NCI-H2107 (cell line): ENCODE measurements around the gene CHRNA1.

Source experiments
- DNase-seq: peaks from one replicate; lab custom pipeline; 2025; lab: John Stamatoyannopoulos, UW

Gene CHRNA1

GRCh38 chr2:174760845-174761473 lies 3.3 kb downstream of the CHRNA1 start:
- DNase-seq = peak; percentile 24

DNA sequence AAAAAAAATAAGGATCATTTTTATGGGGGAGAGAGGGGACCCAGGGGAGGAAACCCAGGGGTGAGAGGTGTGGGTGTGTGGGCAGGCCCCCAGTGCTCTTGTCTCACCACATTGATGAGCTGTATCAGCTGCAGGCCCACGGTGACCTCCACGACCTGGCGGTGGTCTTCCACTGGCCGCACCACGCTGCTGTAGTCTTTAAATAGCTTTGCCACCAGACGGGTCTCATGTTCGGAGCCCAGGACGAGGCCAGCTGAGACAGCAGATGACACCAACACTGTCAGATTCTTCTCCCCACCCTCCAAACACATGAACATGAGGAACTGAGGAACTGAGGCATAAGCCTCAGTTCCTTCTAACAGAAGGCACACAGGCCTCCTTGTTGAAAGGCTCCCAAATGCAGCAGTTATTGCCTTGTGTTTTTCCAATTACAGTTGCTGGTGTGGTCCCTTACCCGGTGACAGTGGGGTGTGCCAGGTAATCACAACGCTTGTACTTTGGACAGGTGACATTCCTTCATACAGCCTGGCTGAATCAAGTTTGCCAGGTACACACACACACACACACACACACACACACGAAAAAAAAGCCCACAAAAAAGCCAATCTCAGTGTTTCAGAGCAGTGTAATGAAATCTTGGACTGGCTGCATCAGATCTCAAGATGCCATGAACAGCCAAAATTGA lies 4.7 kb downstream of the CHRNA1 start:
- no peak for DNase-seq

DNA sequence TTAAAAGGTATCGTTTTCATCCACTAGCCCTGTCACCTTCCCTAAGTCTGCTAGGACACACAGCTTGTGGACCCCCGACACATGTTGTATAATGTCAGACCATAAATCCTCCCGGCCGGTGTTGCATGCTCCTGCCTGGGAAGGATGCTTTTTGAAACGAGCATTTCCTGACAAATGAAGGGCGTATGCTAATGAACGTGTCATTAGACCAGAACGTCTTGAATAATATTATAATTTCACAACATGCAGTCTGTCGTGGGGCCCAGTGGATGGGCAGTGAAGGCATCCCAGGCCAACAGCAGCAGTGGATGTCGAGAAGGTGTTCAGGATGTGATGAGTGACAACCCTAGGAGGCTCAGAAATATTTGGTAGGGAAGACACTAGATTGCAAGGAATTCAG lies 7.5 kb downstream of the CHRNA1 start:
- DNase-seq = no peak

GRCh38 chr2:174753038-174753633 lies 11.1 kb downstream of the CHRNA1 start:
- DNase-seq = no peak

- DNase-seq = no peak
Observed at GRCh38 chr2:174752403-174753037, 11.8 kb downstream of the CHRNA1 start.

DNA sequence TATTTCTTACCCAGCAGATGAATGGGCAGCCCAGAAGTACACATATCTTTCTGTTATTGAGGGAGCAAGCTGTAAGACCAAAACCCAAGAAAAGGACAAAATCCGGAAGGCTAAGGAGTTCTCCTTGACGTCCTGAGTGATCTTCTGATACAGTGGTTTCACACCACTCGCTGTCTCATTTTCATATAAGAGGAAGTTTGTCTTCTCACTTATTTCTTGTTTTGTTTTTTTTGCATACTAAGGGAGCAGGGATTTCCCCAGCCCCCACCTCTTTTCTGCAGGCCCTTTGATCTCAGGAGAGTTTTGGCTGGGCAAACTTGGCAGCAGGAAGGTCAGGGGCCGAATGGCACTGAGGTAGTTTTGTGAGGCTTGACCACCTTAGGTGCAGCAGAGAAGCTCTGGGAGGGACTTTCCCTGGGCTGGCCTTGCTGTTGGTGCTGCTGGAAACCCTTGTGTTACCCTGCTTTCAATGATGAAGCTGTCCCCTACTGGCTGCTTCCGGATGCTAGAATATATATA lies 13.3 kb downstream of the CHRNA1 start:
- no peak for DNase-seq

- DNase-seq = no peak
Observed at GRCh38 chr2:174749793-174750192, 14.5 kb downstream of the CHRNA1 start.

- peak; percentile 44 for DNase-seq
Observed at GRCh38 chr2:174748948-174749347, 15.3 kb downstream of the CHRNA1 start.

DNA sequence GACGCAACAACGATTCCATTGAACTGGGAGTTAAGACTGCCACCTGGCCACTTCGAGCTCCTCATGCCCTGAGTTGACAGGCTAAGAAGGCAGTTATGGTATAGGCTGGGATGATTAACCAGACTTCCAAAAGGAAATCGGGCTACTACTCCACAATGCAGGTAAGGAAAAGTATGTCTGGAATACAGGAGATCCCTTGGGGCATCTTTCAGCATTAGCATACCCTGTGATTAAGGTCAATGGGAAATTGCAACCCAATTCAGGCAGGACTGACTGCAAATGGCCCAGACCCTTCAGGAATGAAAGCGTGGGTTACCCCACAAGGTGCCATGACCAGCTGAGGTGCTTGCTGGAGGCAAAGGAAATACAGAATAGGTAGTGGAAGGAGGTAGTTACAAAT lies 19.1 kb downstream of the CHRNA1 start:
- DNase-seq = no peak

DNA sequence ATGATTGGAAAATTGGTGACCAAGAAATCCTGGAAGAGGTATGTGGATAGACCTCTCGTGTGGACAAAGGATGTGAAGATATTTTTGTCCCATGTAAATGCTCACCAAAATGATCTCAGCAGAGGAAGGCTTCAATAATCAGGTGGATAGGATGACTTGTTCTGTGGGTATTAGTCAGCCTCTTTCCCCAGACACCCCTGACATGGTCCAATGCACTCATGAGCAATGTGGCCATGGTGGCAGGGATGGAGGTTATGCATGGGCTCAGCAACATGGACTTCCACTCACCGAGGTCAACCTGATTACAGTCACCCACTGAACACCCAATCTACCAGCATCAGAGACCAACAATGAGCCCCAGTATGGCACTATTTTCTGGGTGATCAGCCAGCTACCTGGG lies 20.2 kb downstream of the CHRNA1 start:
- DNase-seq = no peak

- DNase-seq = no peak
Observed at GRCh38 chr2:174740721-174741120, 23.6 kb downstream of the CHRNA1 start.

- DNase-seq = no peak
Observed at GRCh38 chr2:174738841-174739240, 25.4 kb downstream of the CHRNA1 start.

GRCh38 chr2:174731546-174731945 lies 32.7 kb downstream of the CHRNA1 start:
- no peak for DNase-seq

DNA sequence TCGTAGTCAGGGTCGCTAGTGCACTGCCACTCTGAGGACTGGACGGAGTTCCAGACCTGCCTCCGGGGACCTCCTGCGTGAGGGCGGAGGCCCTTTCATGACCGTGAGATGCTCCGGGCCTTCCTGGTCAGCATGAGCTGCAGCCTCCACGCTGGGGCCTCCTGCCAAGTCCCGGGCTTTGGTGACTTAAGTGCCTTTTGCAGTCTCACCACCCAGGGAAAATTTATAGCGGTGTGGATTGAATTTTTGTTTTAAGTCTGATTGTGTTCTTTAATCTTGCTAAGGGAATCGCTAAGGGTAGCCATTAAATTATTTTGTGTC lies 33.6 kb downstream of the CHRNA1 start:
- no peak for DNase-seq

DNA sequence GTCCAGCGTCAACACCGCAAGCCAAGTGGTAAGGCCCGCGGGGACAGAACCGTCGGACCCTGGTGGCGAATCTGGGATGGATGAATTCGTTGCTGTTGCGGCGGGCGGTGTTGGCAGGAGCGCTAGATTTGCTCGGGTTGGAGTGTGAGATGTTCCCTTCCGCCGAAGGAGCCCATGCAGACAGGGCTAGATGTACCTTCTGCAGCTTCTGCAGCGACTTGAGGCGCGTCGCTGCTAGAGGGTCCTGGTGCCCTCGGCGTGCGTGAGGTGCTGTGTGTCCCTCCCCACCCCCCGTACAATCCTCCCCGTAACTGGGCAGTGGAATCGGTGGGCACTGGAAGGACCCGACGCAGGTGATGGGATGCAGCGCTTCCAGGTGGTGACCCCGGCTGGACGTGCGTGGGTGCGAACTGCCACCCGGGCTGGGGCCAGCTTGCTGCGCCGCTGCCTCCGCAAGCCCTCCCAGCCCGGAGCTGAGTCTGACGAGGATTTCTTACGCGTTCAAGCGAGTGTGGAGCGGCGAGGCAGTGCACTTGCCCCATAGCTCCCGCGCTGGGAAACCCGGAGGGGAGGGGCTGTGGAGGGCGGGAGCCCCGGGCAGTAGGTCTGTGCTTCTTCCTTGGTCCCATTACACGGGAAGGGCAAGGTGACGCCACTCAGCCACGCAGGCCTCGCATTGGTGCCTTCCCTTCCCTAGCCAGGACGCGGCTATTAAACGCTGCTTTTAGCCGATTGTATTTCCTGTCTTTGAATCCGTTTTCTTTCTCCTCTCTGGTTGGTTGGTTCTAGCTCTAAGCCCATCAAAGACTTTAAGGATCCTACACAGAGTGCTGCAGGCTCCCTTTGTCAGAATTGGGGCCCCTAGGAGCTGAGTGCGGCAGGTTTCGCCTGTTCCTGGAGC lies 34.2 kb downstream of the CHRNA1 start:
- no peak for DNase-seq

- no peak for DNase-seq
Observed at GRCh38 chr2:174728096-174728495, 36.2 kb downstream of the CHRNA1 start.

DNA sequence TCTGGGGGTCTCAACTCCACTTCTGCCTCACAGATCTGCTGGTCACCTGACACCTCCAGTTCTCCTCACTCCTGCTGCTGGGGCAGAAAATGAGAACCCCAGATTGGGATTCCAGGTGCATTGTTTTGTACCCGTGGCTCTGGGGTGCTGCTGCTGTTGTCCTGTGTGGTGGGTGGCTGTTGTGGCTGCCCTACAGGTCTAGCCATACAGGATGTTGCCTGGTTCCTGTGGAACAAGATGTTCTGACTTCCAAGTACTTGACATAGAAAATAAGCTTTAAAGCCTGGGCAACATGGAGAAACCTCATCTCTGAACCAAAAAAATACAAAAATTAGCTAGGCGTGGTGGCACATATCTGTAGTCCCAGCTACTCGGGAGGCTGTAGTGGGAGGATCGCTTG lies 38.1 kb downstream of the CHRNA1 start:
- DNase-seq = no peak

DNA sequence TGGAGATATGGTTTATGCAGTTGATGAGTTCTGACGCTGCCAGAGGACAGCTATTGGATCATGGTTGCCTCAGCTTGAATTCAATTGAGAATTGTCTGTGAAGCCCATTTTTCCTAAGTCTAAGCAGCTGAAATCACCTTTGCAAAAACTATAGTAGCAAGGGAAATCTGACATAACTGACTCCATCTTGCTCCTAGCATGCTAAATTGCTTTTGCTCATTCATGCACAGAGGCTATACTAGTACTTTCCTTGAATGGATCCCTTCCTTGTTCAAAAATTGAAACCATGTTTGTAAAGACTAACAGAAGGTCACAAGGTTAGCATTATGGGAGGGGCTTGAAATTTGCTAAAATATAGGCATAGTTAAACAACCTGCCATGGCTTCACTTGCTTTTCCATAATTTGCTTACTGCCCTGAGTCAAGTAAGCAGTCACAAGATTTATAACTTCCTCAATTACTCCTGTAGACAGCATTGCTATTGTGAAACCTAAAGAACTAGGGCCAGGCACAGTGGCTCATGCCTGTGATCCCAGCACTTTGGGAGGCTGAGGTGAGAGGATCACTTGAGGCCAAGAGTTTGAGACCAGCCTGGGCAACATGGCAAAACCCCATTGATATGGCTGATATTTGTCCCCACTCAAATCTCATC lies 41.2 kb downstream of the CHRNA1 start:
- DNase-seq = no peak

DNA sequence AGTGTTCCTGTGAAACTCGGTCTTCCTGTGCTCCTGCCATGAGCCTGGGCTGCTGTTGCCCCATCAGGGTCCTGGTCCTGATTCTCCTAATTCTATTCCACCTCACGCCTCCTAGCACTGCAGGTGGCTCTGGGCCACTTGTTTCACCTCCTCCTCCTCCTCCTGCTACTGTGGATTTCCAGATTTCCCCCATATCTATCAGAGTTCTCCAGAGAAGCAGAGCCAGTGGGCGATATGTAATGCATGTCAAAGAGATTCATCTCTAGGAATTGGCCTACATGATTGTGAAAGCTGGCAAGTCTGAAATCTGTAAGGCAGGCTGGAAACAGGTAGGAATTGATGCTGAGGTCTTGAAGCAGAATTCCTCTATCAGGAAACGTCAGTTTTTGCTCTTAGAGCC lies 45.3 kb downstream of the CHRNA1 start:
- no peak for DNase-seq

- no peak for DNase-seq
Observed at GRCh38 chr2:174718591-174718990, 45.7 kb downstream of the CHRNA1 start.

GRCh38 chr2:174717916-174718315 lies 46.4 kb downstream of the CHRNA1 start:
- no peak for DNase-seq
